K562 treated with DMSO at 1 percent for 4 hours (cell line): ENCODE measurements around the gene ZNF140. TPM values are rescaled to one million over a fixed set of nuclear protein-coding genes. Genes with fewer than 3 reads are reported as not detected.

Experiments used
- total RNA-seq: library from RNA; unstranded; fragments of 300-600 nt; gene quantifications from 2 replicates; pipeline ENCODE4 v1.2.3, GENCODE V29; 2022; ENCODE audit not compliant: insufficient read depth

ZNF140 gene
- 10.2 and 15.1 TPM in 2 replicates for total RNA-seq

GRCh38 chr12:133080368-133081158 is at the start of gene ZNF140:
Gene ZNF140 (plus strand): TSS chr12:133080923. CDS start chr12:133081321, 398 bp downstream.

DNA sequence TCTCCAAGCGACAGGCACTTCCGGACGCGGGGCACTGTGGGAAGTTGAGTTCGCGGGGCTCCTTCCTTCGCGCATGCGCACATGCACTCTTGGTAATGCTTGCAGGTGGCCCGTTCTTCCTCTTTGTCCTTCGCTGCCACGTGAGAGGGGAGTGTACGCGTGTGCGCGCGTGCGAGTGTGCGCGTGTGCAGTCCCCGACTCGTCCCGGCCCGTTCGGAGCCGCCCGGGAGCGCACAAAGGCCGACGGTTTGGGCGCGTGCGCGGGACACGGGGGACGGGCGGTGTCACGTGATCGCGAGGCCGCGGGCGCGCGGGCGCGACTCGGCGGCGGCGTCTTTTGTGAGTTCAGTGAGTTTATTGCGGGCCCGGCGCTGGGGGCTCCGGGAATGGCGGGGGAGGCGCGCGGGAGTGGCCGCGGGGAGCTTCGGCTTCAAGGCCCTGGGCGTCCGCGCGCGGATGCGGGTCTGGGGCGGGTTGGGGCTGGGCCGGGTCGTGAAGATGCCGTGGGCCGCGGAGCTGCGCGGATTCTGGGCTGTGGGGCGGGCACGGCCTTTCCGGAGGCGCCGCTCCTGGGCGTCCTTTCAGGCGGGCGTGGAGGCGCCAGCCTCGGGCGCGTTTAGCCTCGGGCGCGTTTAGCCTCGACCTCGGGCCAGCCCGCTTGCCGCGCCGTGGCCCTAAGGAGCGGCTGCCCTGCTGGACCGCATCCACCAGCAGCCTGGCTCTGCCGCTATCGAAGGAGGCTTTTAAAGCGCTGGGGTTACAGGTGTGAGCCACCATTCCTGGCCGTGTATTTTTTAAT is 43.3 kb upstream of the ZNF140 start, which contains the start of gene ZNF84:
ZNF84 (plus strand) TSS at position 303 of the 799 bp plus-strand sequence. CDS start 3,959 bp downstream, outside the sequence.

DNA sequence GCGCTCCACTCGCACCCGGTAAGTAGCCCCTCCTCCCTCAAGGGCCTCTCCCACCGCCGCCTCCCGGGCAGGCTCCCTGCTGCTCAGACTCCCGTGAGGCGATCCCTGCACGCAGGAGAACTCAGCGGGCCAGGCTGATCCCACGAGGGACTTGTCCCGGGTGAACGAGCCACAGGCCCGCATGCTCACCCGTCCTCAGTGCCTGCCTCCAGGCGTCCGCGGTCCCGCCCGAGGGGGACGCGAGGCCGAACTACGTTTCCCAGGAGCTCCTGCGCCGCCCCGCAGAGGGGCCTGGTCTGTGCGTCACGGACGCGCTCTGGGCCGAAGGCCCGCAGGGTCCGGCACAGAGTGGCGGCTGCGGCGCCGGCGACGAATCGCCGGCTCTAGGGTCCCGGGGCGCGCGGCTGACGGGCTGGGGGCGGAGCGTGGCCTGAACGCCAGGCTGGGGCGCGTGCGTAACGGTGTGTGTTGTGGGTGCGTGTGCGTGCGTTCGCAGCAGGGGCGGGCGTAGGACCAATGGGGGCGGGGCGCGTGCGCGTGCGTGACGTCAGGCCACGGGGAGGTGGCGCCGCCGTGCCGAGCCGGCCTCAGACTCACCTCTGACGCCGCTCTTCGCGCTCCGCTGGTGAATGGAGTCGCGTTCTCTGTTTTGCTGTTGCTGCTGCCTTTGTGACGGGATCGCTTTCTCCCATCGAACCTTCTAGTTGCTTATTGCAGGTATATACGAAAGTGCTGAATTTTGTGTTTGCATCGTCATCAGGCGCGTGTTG is 49.5 kb downstream of the ZNF140 start, which contains the start of the genes ZNF10 and ZNF891:
ZNF10 (plus strand) TSS at position 590 of the 770 bp plus-strand sequence. CDS start 13,866 bp downstream, outside the sequence.
ZNF891 (minus strand) TSS at position 237 of the 770 bp plus-strand sequence. CDS start 8,356 bp downstream, outside the sequence.

Other genes starting within 250 kb of the ZNF140 start
- 20.2 and 25.5 TPM in 2 replicates for gene CHFR, start 193.3 kb upstream of the ZNF140 start, total RNA-seq
- gene ZNF605, start 124.6 kb upstream of the ZNF140 start, total RNA-seq: 0.52 and 2.4 TPM in 2 replicates
- 5.3 and 5.4 TPM in 2 replicates for gene ZNF26, start 94.6 kb upstream of the ZNF140 start, total RNA-seq
- gene ZNF84, start 43.4 kb upstream of the ZNF140 start, total RNA-seq: 7.4 and 8.2 TPM in 2 replicates
- 0.33 TPM in 2 replicates for gene ZNF891, start 49.4 kb downstream of the ZNF140 start, total RNA-seq
- gene ZNF10, start 49.7 kb downstream of the ZNF140 start, total RNA-seq: 7.2 and 10.5 TPM in 2 replicates
- 4.5 and 5.4 TPM in 2 replicates for gene ZNF268, start 100.6 kb downstream of the ZNF140 start, total RNA-seq
- not detected in 2 replicates for gene ANHX, start 155.0 kb downstream of the ZNF140 start, total RNA-seq